Measurements from ENCODE around the gene APOC4.

APOC4 gene

GRCh38 chr19:44947041-44947581 lies 5.1 kb downstream of the APOC4 start:
- no peaks in the 10 kb centered on the region for H3K4me1 ChIP-seq (ENCODE audit: low read depth, poor library complexity, severe bottlenecking)
- H3K27me3 ChIP-seq (ENCODE audit: insufficient read depth, low read depth), result no peaks in the 10 kb centered on the region
- no peak overlapping the region for H3K4me2 ChIP-seq
- TF ChIP-seq CTCF (conservative IDR thresholded peaks at IDR 0.05; ENCODE audit: low read depth, low read length), result no peak
- no peaks in the 10 kb centered on the region for H3K79me2 ChIP-seq (ENCODE audit: insufficient read depth, low read depth)
- no peaks in the 10 kb centered on the region for H4K20me1 ChIP-seq (ENCODE audit: insufficient read depth)
- H2AFZ ChIP-seq (ENCODE audit: low read depth), result no peak overlapping the region
- no peak overlapping the region for H3K9ac ChIP-seq
- no peak overlapping the region for H3K4me3 ChIP-seq (IDR thresholded peaks at IDR 0.05; ENCODE audit: insufficient read depth, low read depth, low read length)
- H3K36me3 ChIP-seq (ENCODE audit: insufficient read depth), result no peaks in the 10 kb centered on the region
- no peak overlapping the region for H3K27ac ChIP-seq

GRCh38 chr19:44948237-44948636 lies 6.2 kb downstream of the APOC4 start:
- Histone ChIP-seq H2AFZ (ENCODE audit: low read depth) (no peak overlapping the region), H4K20me1 (ENCODE audit: insufficient read depth) (no peaks in the 10 kb centered on the region), H3K4me1 (ENCODE audit: low read depth, poor library complexity, severe bottlenecking) (no peaks in the 10 kb centered on the region), H3K4me3 (IDR thresholded peaks at IDR 0.05; ENCODE audit: insufficient read depth, low read depth, low read length) (no peak overlapping the region), H3K9ac (no peak overlapping the region), H3K27me3 (ENCODE audit: insufficient read depth, low read depth) (no peaks in the 10 kb centered on the region), H3K36me3 (ENCODE audit: insufficient read depth) (no peaks in the 10 kb centered on the region), H3K79me2 (ENCODE audit: insufficient read depth, low read depth) (no peaks in the 10 kb centered on the region), H3K27ac (no peak overlapping the region), H3K4me2 (no peak overlapping the region)
- no peak for TF ChIP-seq CTCF (conservative IDR thresholded peaks at IDR 0.05; ENCODE audit: low read depth, low read length)

GRCh38 chr19:44948763-44949374 lies 6.8 kb downstream of the APOC4 start:
- Histone ChIP-seq H3K27me3 (ENCODE audit: insufficient read depth, low read depth) (no peaks in the 10 kb centered on the region), H4K20me1 (ENCODE audit: insufficient read depth) (no peaks in the 10 kb centered on the region), H3K27ac (no peak overlapping the region), H3K4me2 (no peak overlapping the region), H3K4me3 (IDR thresholded peaks at IDR 0.05; ENCODE audit: insufficient read depth, low read depth, low read length) (no peak overlapping the region), H3K79me2 (ENCODE audit: insufficient read depth, low read depth) (no peaks in the 10 kb centered on the region), H3K36me3 (ENCODE audit: insufficient read depth) (no peaks in the 10 kb centered on the region), H3K4me1 (ENCODE audit: low read depth, poor library complexity, severe bottlenecking) (peaks cover 4% of the 10 kb centered on the region), H3K9ac (no peak overlapping the region), H2AFZ (ENCODE audit: low read depth) (no peak overlapping the region)
- no peak for TF ChIP-seq CTCF (conservative IDR thresholded peaks at IDR 0.05; ENCODE audit: low read depth, low read length)

GRCh38 chr19:44949550-44949949 lies 7.5 kb downstream of the APOC4 start:
- Histone ChIP-seq H2AFZ (ENCODE audit: low read depth) (no peak overlapping the region), H4K20me1 (ENCODE audit: insufficient read depth) (no peaks in the 10 kb centered on the region), H3K79me2 (ENCODE audit: insufficient read depth, low read depth) (no peaks in the 10 kb centered on the region), H3K4me1 (ENCODE audit: low read depth, poor library complexity, severe bottlenecking) (peaks cover 5% of the 10 kb centered on the region), H3K27ac (no peak overlapping the region), H3K27me3 (ENCODE audit: insufficient read depth, low read depth) (no peaks in the 10 kb centered on the region), H3K36me3 (ENCODE audit: insufficient read depth) (no peaks in the 10 kb centered on the region), H3K4me3 (IDR thresholded peaks at IDR 0.05; ENCODE audit: insufficient read depth, low read depth, low read length) (no peak overlapping the region), H3K4me2 (no peak overlapping the region), H3K9ac (no peak overlapping the region)
- no peak for TF ChIP-seq CTCF (conservative IDR thresholded peaks at IDR 0.05; ENCODE audit: low read depth, low read length)
